MCF 10A (cell line): ENCODE results near the gene DPEP2. TPM values are rescaled to one million over a fixed set of nuclear protein-coding genes. Genes with fewer than 3 reads are reported as not detected.

ENCODE experiments used
- BruUV-seq: library from RNA; stranded (reverse); fragments of 400-500 nt; replicated peaks from 2 replicates; lab custom pipeline; 2021; lab: Mats Ljungman, UMichigan
- CTCF ChIA-PET: fragments of 300-600 bp; sonication (Branson Sonifier 250); formaldehyde crosslinking; extraction: SDS; loops from one replicate; lab custom pipeline; 2021; ENCODE audit warnings: antibody characterized with exemption, inconsistent platforms; lab: Yijun Ruan, JAX
- POLR2A ChIA-PET: fragments of 300-600, 350-650 bp; sonication (Branson Sonifier 250); formaldehyde crosslinking; extraction: SDS; loops from one replicate; lab custom pipeline; 2020; ENCODE audit warnings: antibody characterized with exemption, inconsistent platforms; lab: Yijun Ruan, JAX
- DNase-seq: peaks from one replicate; pipeline ENCODE4 v3.0.0-alpha.2; 2018; ENCODE audit not compliant: unreplicated experiment
- H3K27ac Mint-ChIP-seq: one replicate; pipeline ENCODE4 v1.8.0; 2022; ENCODE audit warnings: mild to moderate bottlenecking, low read depth, mixed read lengths; ENCODE audit not compliant: unreplicated experiment
- H3K27me3 Mint-ChIP-seq: one replicate; pipeline ENCODE4 v1.8.0; 2022; ENCODE audit warnings: mixed read lengths; ENCODE audit not compliant: insufficient read depth, unreplicated experiment
- H3K36me3 Mint-ChIP-seq: one replicate; pipeline ENCODE4 v1.8.0; 2022; ENCODE audit warnings: mild to moderate bottlenecking, moderate library complexity, mixed read lengths; ENCODE audit not compliant: insufficient read depth, unreplicated experiment
- H3K4me1 Mint-ChIP-seq: one replicate; pipeline ENCODE4 v1.8.0; 2022; ENCODE audit warnings: mixed read lengths; ENCODE audit not compliant: insufficient read depth, unreplicated experiment
- H3K4me3 Mint-ChIP-seq: one replicate; pipeline ENCODE4 v1.8.0; 2022; ENCODE audit warnings: mild to moderate bottlenecking, moderate library complexity, mixed read lengths; ENCODE audit not compliant: unreplicated experiment
- H3K9me3 Mint-ChIP-seq: one replicate; pipeline ENCODE4 v1.8.0; 2022; ENCODE audit warnings: mixed read lengths; ENCODE audit not compliant: unreplicated experiment
- CTCF ChIP-seq: fragments of 200-600 bp; IDR thresholded peaks from one replicate; pipeline ENCODE4 v1.8.0; 2022; ENCODE audit warnings: antibody characterized with exemption, mild to moderate bottlenecking; ENCODE audit not compliant: unreplicated experiment
- intact Hi-C: fragments of 100-400 bp; cut with micrococcal nuclease; formaldehyde crosslinking; loops from 2 replicates; pipeline ENCODE4 v1.14.1; 2022
- total RNA-seq: library from RNA; stranded (reverse); gene quantifications from 2 replicates; pipeline ENCODE4 v1.2.3, GENCODE V29; 2022

The DPEP2 gene
- total RNA-seq, 1 experiment from 2014 or later, result not detected

DNA sequence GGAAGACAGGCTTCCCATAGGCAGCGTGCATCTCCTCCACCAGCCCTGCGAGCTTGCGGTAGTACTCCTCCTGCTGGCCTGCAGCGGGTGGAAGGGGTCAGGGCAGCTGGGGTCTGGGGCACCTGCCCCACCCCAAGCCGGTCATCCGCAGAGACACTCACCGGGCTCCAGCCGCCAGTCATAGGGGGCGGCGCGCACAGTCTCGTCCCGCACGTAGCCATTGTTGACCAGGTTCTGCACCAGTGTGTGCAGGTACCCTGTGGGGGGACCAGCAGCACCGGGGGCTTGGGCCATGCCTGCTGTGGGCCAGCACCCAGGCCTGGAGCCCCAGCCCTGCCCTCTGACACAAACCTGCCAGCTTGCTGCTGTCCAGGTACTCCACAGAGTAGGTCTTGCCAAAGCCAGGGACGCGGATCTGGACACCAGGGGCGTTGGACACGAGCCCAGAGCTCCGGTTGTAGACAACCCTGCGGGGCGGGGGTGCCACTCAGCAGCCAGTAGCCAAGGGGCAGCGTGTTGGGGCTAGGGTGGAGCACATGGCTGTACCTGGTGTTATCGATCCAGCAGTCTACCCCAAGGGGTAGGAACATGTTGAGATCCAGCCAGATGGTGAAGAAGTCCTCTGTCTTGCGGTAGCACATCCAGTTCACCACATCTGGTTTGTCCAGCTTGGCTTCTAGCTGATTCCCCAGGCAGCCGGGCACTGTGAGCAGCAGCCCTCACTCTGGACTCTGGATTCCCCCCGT lies 56.6 kb downstream of the DPEP2 start:
- POLR2A ChIA-PET, result interaction anchor here (0.6 to 2.1 kb wide), 6 partner anchors 9 to 99 kb away, joined by 3 to 6 read pairs (median 4); no protein-coding TSS in a partner anchor
- intact Hi-C loops, result no loop called here
- peaks cover 5% of the 10 kb centered on the region for H3K4me1 Mint-ChIP-seq
- no peaks in the 10 kb centered on the region for H3K27me3 Mint-ChIP-seq
- no peak overlapping the region for H3K27ac Mint-ChIP-seq
- H3K36me3 Mint-ChIP-seq, result peaks cover 73% of the 10 kb centered on the region
- H3K4me3 Mint-ChIP-seq, result no peak overlapping the region
- no peaks in the 10 kb centered on the region for H3K9me3 Mint-ChIP-seq
- CTCF ChIA-PET, result interaction anchor here (0.6 to 1.3 kb wide), 9 partner anchors 11 to 128 kb away, joined by 3 to 5 read pairs (median 3); no protein-coding TSS in a partner anchor
- no peak for DNase-seq
- BruUV-seq, result no TSS peak
- TF ChIP-seq CTCF, result no peak

DNA sequence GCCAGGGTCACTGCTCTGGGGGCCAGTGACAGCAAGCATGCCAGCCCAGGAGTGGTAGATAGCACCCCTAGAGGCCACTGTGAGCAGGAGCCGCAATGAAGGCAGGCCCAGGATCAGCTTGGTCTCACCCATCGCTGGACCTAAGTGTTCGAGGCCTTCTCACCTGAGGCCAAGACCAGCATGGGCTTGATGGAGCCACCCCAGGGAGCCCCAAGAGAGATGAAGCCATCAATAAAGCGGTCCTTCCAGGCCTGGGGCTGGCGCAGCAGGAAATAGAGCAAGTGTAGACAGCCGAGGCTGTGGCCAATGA lies 57.1 kb downstream of the DPEP2 start:
- H3K4me1 Mint-ChIP-seq, result peaks cover 9% of the 10 kb centered on the region
- no peak overlapping the region for H3K4me3 Mint-ChIP-seq
- DNase-seq, result peak; percentile 52
- H3K36me3 Mint-ChIP-seq, result peaks cover 69% of the 10 kb centered on the region
- TF ChIP-seq CTCF, result peak; percentile 59
- no peaks in the 10 kb centered on the region for H3K9me3 Mint-ChIP-seq
- no peaks in the 10 kb centered on the region for H3K27me3 Mint-ChIP-seq
- ChIA-PET CTCF (interaction anchor here (0.6 to 1.3 kb wide), 7 partner anchors 12 to 282 kb away, joined by 3 to 4 read pairs (median 3); partner anchors contain the start of gene ACD), POLR2A (interaction anchor here (0.6 to 2.8 kb wide), 7 partner anchors 10 to 98 kb away, joined by 3 to 11 read pairs (median 4); no protein-coding TSS in a partner anchor)
- no peak overlapping the region for H3K27ac Mint-ChIP-seq
- BruUV-seq, result no TSS peak
- intact Hi-C loops, result no loop called here

- no peak for TF ChIP-seq CTCF
- DNase-seq, result no peak
- Mint-ChIP-seq H3K27me3 (no peaks in the 10 kb centered on the region), H3K36me3 (peaks cover 69% of the 10 kb centered on the region), H3K9me3 (no peaks in the 10 kb centered on the region), H3K4me3 (no peak overlapping the region), H3K4me1 (peaks cover 14% of the 10 kb centered on the region), H3K27ac (no peak overlapping the region)
- CTCF ChIA-PET, result interaction anchor here (0.6 to 1.6 kb wide), 9 partner anchors 8 to 282 kb away, joined by 3 to 4 read pairs (median 3); partner anchors contain the start of gene ACD
- POLR2A ChIA-PET, result interaction anchor here (0.6 to 2.8 kb wide), 7 partner anchors 10 to 98 kb away, joined by 3 to 11 read pairs (median 4); no protein-coding TSS in a partner anchor
- intact Hi-C loops, result no loop called here
- BruUV-seq, result no TSS peak
Observed at GRCh38 chr16:67941469-67942199, 57.6 kb downstream of the DPEP2 start.
